ENCODE data around the gene NCOA6.

- TF ChIP-seq, protein P1, sequence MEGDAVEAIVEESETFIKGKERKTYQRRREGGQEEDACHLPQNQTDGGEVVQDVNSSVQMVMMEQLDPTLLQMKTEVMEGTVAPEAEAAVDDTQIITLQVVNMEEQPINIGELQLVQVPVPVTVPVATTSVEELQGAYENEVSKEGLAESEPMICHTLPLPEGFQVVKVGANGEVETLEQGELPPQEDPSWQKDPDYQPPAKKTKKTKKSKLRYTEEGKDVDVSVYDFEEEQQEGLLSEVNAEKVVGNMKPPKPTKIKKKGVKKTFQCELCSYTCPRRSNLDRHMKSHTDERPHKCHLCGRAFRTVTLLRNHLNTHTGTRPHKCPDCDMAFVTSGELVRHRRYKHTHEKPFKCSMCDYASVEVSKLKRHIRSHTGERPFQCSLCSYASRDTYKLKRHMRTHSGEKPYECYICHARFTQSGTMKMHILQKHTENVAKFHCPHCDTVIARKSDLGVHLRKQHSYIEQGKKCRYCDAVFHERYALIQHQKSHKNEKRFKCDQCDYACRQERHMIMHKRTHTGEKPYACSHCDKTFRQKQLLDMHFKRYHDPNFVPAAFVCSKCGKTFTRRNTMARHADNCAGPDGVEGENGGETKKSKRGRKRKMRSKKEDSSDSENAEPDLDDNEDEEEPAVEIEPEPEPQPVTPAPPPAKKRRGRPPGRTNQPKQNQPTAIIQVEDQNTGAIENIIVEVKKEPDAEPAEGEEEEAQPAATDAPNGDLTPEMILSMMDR (IDR thresholded peaks at IDR 0.05; ENCODE audit: poor library complexity, severe bottlenecking) = no peak
- TF ChIP-seq SMC3 (conservative IDR thresholded peaks at IDR 0.05; ENCODE audit: poor library complexity) = no peak
- TF ChIP-seq RAD21 (conservative IDR thresholded peaks at IDR 0.05) = no peak
- no peak for TF ChIP-seq EP300 (conservative IDR thresholded peaks at IDR 0.05; ENCODE audit: poor library complexity, severe bottlenecking)
- TF ChIP-seq MXI1 (conservative IDR thresholded peaks at IDR 0.05; ENCODE audit: poor library complexity, severe bottlenecking) = no peak
- no peak for TF ChIP-seq POLR2AphosphoS5 (IDR thresholded peaks at IDR 0.05)
Observed at GRCh38 chr20:34771680-34772081, 53.8 kb downstream of the NCOA6 start.
